ENCODE data around the gene NANOGP8. TPM values are rescaled to one million over a fixed set of nuclear protein-coding genes. Genes with fewer than 3 reads are reported as not detected.
"Not testable (repeated sequence)": the region's sequence is repeated elsewhere in the genome, so short reads cannot be mapped to it uniquely, and the experiment has no call there.

The NANOGP8 gene
- polyA plus RNA-seq, 4 donors = 0.53 to 0.73 TPM; not detected in 2

DNA sequence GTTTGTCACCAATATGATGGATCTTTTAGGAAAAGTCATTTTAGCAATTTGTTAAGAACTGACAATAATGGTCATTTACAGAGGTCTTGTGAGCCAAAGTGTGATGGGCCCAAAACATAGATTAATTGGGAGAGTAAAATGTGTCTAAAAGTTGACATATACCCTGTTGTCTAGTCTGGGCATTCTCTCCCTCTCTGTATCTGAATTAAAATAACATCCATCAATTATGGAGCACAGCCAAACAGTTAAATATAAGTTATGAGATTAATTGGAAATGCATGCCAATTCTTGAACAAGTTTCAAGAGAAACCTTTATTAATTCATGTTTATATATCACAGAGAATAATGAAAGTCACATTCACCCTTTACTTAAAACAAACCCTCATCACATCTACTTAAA is 13.6 kb upstream of the NANOGP8 start:
- no peak for DNase-seq (ENCODE audit: low read depth in 4 of 4, low spot score in 2 of 4)

DNA sequence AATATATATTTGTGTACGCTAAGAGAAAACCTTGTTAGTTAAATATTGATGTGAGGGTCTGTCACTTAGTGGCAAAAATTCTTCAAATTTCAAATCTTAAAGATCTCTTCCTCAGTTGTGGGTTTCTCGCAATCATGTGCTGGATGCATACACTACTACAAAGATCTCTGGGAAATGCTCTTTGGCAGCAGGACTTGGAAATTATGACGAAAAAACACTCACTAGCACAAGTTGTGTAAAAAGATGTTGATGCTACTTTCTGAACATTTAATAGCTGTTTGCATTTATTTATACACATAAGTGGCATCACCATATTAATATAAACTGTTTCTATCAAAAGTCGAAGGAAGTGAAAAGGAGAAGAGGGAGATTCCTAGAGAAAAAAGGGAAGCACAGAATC is 10.8 kb upstream of the NANOGP8 start:
- no peak for DNase-seq (ENCODE audit: low read depth in 4 of 4, low spot score in 2 of 4)

- DNase-seq (ENCODE audit: low read depth in 4 of 4, low spot score in 2 of 4) = no peak
These were observed 7.8 kb upstream of the NANOGP8 start for GRCh38 chr15:35092846-35093245.

- no peak for DNase-seq (ENCODE audit: low read depth in 4 of 4, low spot score in 2 of 4)
These were observed 7.2 kb upstream of the NANOGP8 start for GRCh38 chr15:35092311-35092710.

DNA sequence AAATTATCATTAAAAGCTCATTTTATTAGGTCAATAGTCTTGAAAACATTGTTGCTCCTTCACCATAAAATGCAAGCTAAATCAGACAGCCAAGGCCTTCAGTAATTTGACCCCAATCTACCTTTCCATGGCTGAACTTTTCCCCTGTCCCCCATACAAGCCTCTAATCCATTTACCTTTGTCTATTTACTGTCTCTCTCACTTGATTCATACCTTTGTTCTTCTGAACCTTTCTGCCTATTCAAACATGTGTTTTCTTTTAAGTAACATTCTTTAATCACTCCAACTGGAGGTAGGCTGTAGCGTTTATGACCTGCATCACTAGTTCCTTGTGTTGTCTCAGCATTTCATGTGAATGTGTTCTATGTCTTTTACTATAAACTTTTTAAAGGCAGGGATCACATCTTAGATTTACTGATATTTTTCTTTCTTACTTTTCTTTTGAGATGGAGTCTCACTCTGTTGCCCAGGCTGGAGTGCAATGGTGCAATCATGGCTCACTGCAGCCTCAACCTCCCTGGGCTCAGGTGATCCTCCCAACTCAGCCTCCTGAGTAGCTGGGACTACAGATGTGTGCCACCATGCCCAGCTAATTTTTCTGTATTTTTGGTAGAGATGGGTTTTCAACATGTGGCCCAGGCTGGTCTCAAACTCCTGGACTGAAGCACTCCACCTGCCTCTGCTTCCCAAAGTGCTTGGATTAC is 5.2 kb upstream of the NANOGP8 start:
- DNase-seq (ENCODE audit: low read depth in 4 of 4, low spot score in 2 of 4) = no peak

DNA sequence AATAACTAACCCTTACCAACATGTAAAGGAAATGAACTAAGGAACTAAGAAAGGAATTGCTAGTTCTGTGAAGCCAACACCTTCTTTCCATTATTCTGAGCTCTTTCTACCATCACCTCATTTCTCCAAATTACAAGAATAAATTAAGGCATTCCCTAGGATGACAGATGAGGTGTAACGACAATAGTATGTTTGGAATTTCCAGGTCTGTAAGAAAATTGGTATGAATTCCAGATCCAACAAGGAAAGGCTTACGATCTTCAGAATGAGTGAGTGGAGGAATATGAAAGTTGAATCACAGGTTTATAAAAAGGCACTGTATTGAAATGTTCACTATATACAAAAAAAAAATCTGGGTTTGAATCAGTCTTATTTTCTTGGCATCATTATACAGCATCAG is 4.5 kb upstream of the NANOGP8 start:
- DNase-seq (ENCODE audit: low read depth in 4 of 4, low spot score in 2 of 4) = no peak

DNA sequence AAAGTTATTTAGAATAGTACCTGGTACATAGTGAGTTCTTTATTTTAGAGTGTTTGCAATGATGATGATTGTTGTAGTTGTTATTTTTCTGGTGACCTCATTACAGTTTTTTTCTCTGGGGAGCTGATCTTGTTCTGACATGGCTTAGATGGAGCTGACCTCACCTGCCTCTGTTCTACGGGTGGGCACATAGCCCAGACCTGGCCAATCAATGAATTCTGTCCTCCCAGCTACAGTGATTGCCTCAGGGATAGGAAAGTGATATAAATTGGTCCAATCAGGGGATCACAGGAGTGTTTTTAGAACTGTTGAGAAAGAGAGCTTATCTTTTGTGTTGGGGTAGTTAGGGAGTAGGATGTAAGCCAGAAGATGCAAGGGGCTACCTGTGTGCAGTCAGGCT is 3.2 kb upstream of the NANOGP8 start:
- no peak for DNase-seq (ENCODE audit: low read depth in 4 of 4, low spot score in 2 of 4)

DNA sequence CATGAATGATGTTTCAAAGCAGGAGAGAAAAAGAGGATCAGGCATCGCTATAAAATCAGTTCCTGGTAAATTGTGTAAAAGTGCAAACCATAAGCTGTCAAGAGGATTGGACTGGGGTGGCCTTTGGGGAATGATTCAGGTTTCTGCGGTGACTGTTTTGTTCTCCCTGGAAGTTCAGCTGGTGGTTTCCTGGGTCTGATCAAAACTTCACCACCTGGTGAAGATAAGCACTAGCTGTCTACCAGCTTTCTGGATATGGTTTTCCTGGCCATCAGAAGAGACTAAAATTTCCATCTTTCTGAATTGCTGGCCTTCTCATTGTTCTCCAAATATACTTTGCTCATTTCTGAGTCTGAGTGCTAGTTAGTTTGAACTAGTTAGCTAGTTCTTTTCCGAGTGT is 2.7 kb upstream of the NANOGP8 start:
- DNase-seq (ENCODE audit: low read depth in 4 of 4, low spot score in 2 of 4) = no peak

DNA sequence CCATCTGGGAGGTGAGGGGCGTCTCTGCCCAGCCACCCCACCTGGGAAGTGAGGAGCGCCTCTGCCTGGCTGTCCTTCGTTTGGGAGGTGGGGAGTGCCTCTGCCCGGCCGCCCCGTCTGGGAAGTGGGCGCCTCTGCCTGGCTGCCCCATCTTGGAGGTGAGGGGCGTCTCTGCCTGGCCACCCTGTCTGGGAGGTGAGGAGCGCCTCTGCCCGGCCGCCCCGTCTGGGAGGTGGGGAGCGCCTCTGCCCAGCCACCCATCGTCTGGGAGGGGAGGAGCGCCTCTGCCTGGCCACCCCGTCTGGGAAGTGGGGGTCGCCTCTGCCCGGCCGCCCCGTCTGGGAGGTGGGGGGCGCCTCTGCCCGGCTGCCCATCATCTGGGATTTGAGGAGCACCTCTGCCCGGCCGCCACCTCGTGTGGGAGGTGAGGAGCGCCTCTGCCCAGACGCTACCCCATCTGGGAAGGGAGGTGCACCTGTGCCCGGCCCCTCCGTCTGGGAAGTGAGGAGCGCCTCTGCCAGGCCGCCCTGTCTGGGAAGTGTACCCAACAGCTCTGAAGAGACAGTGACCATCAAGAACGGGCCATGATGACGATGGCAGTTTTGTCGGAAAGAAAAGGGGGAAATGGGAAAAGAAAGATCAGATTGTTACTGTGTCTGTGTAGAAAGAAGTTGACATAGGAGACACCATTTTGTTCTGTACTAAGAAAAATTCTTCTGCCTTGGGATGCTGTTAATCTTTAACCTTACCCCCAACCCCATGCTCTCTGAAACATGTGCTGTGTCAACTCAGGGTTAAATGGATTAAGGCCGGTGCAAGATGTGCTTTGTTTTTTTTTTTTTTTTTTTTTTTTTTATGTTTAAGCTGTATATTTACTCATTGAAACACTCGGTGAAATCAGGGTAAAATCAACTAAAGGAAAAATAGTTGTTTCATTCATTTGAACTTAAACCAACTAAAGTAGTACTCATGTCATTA is 2.4 kb downstream of the NANOGP8 start:
- DNase-seq (ENCODE audit: low read depth in 4 of 4, low spot score in 2 of 4) = not testable (repeated sequence)

- not testable (repeated sequence) for DNase-seq (ENCODE audit: low read depth in 4 of 4, low spot score in 2 of 4)
These were observed 3.3 kb downstream of the NANOGP8 start for GRCh38 chr15:35081626-35082365.

- no peak for DNase-seq (ENCODE audit: low read depth in 4 of 4, low spot score in 2 of 4)
These were observed 4.9 kb downstream of the NANOGP8 start for GRCh38 chr15:35080226-35080625.

- DNase-seq (ENCODE audit: low read depth in 4 of 4, low spot score in 2 of 4) = no peak
These were observed 6.7 kb downstream of the NANOGP8 start for GRCh38 chr15:35078221-35078915.

DNA sequence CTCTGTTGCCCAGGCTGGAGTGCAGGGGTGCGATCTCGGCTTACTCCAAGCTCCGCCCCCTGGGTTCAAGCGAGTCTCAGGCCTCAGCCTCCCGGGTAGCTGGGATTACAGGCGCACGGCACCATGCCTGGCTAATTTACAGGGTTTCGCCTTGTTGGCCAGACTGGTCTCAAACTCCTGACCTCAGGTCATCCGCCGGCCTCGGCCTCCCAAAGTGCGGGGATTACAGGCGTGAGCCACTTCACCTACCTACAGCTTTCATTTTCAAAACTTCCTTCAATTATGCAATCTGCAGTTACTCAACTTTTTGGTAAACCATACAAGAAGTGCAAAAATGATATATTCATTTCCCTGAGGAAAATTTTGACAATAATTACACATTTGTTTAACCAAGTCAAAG is 14.0 kb downstream of the NANOGP8 start:
- DNase-seq (ENCODE audit: low read depth in 4 of 4, low spot score in 2 of 4) = no peak

- DNase-seq (ENCODE audit: low read depth in 4 of 4, low spot score in 2 of 4) = no peak
These were observed 16.1 kb downstream of the NANOGP8 start for GRCh38 chr15:35068846-35069475.

DNA sequence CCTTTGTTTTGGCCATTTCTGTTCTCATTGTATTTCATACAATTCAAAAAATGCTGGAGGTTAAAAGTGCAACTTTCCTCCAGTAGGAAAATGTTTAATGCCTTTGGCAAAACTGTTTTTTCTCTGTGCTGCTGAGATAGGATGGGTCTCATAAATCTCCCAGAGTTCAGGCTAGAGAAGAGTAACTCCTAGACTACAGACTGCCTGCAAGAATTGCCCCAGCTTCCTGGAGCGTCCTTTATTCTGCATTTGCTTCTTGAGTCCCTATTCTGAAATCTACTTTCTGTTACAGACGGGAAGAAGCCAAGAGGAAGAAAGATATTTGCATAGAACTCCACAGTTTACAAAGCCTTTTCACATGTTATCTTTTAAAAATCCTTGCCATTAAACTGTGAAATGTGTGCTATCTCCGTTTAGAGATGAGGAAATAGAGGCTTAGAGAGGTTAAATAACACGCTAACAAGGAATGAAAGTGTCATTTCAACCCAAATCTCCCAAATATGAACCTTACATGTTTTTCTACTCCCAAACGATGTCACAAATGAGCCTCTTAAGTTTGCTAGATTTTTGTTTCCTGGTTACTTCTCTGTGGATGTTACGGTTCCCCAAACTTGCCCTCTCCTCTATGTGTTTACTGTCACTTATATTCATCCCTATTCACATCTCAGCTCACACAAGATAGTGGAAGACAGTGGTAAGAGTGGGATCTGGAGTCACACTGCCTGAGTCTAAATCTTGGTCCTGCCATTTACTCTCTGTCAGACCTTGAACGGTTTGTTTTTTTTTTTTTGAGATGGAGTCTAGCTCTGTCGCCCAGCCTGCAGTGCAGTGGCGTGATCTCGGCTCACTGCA is 17.4 kb downstream of the NANOGP8 start:
- DNase-seq (ENCODE audit: low read depth in 4 of 4, low spot score in 2 of 4) = no peak

DNA sequence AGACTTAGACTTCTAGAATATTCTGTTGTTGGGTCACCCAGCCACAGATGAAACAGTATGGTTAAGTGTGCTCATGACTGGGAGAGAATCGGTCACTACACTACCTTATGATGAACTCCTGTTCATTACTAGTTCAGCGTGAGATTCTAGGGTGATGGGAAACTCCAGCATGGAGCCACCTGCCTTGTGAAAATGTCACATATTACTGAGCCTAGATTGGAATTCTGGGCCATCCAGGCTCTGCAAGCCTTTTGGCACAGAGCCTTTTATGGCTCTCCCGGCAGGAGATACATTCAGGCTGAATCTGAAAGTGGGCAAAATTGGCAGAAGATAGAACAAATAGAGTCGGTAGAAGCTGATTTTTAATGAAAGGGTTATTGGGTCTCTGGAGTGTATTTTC is 19.0 kb downstream of the NANOGP8 start:
- no peak for DNase-seq (ENCODE audit: low read depth in 4 of 4, low spot score in 2 of 4)

GRCh38 chr15:35064576-35065190 is 20.4 kb downstream of the NANOGP8 start:
- no peak for DNase-seq (ENCODE audit: low read depth in 4 of 4, low spot score in 2 of 4)

GRCh38 chr15:35062738-35063099 is 22.4 kb downstream of the NANOGP8 start:
- DNase-seq (ENCODE audit: low read depth in 4 of 4, low spot score in 2 of 4) = no peak
